NCI-H2107 (cell line): ENCODE measurements around the gene MAN2C1.
A peak's percentile ranks its signal among the peaks of the same experiment; 100 is the strongest.
"Not testable (repeated sequence)": the region's sequence is repeated elsewhere in the genome, so short reads cannot be mapped to it uniquely, and the experiment has no call there.

Experiments
- DNase-seq: peaks from one replicate; lab custom pipeline; 2025; lab: John Stamatoyannopoulos, UW

The MAN2C1 gene

DNA sequence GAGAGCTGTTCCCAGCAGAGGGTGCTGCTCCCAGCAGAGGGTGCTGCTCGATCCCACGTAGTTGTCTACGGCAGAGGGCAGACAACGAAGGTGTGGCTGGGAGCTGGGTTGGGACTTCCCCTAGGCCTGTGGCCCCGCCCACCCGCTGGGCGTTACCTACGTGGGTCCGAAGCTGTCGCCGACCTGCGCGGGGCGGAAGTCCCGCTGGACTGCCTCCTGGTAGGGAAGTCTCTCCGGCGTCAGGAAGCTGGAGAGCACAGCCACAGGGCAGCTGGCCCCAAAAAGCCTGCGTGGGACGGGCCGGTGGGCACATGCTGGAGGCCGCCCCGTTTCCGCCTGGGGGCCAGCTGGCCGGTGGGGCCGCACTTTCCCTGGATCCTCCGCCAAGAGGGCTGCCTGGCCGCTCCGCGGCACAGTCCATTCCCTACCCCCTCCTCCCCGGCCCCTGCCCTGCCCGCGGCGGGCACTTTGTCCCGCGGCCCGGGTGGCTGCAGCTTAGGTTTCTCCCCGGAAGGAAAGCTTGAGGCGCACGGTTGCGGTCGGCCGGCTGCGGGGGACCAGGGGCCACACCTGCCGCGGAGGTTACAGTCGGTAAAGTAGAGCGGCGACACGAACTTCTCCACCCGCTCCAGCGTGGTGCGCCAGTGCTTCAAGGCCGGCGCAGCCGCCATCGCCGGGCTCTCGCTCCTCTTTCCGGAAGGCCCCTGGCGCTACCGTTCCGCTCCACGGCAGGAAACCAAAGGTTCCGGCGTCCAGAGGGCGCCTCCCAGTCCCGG lies at the start of gene MAN2C1:
Gene MAN2C1, minus strand, starts transcription at position 695 of the 776 bp plus-strand sequence. Its CDS starts 24 bp downstream, at position 671.
- peak; percentile 73 for DNase-seq

DNA sequence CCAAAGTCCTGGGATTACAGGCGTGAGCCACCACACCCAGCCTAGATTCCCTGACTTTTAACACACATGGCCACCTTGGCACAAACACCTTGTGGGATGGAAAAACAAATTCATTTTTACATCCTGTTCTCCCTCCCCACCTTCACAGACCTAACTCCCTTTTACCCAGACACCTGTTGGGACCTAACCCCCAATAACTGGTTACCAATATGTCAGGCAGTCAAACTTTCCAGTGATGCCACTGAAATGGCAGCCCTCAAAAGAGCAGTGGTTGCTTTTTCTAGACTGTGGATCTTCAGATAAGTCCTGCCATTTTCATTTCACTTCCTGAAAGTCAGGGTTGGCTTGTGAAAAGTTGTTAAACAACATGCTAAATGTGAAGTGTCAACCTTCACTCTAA lies 48.2 kb upstream of the MAN2C1 start:
- DNase-seq, result no peak

DNA sequence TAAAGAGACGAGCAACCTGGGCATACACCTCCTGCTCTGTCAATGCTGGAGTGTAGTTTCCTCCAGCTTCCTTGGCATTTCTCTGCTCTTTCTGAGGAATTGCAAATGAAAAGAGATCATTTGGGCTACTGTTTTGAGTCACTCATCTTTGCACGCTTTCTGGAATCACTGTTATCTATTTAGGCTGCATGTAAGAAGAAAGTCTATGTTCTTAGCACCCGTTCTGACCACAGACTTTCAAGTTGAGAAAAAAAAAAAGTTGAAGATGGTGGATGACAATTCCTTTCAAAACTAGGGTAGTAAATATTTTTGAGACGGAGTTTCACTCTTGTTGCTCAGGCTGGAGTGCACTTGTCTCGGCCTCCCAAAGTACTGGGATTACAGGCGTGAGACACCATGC lies 41.8 kb upstream of the MAN2C1 start:
- DNase-seq, result no peak

DNA sequence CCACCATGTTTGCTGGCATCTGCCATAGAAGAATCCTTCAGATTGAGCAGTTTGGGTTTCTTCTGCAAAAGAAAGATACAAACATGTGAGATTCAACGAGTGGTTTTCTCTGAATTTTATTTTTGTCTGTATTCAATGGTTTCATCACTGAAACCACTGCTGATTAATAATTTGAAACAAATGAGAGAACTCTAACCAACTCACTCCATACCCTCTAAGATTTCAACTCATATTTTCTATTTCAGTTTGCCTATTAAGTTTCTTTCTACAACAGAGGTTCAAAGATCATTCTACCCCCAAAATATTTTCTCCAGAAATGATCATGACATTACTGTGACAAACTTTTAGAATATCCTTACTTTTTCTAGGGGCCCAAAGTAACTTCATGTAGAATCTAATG lies 38.7 kb upstream of the MAN2C1 start:
- DNase-seq, result no peak

DNA sequence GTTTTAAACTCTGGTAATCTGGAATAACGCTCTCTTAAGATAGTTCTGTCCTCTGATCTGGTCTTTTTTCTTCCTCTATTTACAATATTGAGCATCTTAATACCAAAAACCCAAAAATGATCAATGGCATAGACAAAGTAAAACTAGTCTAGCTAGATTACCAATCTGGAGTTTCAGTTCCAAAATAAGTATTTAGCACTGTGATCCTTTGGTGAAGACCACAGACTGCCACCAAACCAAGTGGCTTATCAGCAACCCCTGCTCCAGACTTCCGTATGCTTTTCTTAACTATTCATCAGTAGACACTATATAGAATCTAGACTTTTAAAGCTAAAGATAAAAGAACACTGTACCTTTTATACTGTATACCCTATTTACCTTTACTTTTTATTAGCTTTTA lies 35.5 kb upstream of the MAN2C1 start:
- DNase-seq, result no peak

DNA sequence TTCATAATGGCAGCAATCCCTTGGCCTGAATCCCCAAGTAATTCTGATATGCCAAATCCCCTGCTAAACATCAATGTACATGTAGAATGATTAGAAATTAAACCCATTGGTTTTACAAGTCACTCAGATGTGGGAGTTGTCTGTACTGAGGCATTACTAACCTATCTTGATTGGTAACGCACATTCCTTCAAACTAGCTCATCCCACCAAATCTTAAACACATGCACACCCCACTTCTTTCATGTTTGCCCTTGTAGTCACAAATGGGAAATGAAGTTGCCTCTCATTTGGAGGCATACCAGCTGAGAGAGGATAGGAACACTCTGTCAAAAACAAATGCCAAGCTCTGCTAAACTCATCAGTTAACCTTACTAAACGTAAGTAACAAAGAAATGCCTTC lies 29.1 kb upstream of the MAN2C1 start:
- DNase-seq, result no peak

DNA sequence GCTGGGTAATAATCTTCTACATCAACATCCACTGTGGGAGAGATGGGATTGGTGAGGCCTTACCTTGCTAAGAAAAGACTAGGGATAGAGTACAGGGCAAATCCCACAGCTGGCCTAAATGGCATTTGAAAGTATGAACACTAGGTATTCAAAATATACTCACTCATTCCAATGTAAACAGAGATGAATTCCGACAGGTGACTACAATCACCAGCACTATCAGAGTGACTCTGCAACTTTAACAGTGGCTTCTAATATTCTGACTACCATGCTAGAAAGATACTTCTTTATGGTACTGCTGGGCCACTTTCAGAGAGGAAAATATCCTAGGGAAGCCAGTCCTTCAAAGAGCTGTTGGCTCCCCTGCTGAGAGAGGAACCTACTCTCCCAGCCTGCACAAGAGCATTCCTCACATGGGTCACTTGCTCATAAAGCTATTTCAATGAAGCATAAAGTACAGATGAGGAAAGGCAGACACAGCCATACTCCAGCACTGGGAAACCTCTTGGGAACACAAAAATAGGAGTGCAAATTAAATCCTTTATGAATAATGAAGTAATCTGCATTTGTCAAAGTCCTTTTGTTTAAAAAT lies 21.5 kb upstream of the MAN2C1 start:
- DNase-seq, result no peak

DNA sequence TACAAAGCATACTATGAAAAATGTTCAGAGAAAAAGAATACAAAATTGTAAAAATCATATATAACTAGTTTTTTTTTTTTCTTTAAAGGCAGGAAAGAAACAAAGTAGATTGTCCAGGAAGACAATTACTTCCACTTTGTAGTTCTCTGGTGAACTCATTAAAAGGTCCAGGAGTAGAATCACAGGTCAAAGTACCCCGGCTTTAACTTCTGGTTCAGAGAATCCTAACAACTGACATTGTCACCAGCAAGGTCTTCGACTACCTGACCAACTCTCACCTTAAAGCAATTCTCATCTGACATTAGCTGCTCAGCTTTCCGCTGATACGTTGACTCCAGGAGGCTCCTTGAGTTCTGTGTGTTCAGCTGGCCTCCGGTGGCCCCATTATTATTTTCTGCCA lies 15.6 kb upstream of the MAN2C1 start:
- DNase-seq, result not testable (repeated sequence)

DNA sequence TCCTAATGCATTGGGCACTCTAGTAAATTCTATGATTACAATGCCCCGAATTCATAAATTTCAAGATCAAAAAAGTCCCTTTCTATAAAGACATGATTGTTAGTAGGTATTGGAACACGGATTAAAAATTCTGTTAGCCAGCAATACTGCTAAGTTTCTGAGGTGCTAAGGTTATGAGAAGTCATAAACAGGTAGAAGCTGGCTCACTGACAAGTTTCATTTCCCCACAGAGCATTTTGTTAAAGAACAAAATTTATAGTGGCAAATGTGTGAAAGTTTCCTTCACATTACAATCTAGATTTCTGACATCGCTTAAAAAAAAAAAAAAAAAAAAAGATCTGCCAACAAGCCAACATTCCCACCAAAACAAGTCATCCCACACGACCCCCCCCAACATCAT lies 12.4 kb upstream of the MAN2C1 start:
- no peak for DNase-seq

DNA sequence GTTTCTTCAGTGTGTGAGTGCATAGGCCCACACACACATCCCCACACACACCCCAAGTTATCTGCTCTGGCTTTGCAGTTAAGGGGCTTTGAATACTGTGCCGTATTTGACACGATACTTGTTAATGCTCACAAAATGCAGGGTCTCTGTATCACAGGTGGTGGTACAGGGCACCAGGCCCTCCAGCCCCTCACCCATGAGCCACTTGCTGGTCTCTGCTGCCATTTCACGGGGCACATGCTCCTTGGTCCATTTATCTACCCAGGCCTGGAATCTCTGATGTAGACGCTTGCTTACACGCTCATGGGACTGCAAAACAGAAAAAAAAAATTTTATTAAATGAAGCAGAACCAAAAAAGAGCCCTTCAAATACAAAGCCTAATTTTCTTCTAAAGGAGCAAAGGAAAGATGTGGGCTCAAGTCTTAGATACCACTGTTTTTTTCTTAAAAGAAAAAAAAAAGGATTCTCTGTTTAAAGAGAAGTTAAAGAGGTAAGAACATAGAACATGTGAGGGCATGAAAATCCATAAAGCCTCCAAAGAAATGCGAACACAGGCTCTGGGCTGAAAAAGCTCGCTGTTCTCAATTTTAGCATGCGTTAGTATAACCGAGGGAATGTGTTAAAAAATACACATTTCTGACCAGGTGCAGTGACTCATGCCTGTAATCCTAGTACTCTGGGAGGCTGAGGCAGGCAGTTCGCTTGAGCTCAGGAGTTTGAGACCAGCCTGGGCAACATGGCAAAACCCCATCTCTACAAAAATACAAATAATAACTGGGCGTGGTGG lies 3.7 kb upstream of the MAN2C1 start:
- DNase-seq, result no peak

DNA sequence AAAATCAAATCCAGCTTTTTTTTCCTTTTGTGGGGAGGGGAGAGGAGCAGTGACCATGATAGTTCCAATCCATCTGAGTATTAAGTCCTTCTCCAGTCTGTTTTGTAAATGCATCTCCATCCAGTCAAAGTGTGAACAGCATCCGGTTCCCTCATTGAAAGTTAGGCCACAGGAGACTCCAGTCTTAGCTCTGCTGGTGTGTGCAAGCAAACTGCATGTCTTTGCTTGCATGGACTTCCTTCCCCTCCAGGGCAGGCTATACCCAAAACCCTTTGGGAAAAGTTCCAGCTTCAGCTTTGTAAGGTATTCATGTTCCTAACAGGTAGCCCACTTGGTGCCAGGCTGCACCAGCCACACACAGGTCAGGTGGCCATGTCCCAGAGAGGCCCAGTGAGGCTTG lies 3.1 kb upstream of the MAN2C1 start:
- DNase-seq, result no peak

DNA sequence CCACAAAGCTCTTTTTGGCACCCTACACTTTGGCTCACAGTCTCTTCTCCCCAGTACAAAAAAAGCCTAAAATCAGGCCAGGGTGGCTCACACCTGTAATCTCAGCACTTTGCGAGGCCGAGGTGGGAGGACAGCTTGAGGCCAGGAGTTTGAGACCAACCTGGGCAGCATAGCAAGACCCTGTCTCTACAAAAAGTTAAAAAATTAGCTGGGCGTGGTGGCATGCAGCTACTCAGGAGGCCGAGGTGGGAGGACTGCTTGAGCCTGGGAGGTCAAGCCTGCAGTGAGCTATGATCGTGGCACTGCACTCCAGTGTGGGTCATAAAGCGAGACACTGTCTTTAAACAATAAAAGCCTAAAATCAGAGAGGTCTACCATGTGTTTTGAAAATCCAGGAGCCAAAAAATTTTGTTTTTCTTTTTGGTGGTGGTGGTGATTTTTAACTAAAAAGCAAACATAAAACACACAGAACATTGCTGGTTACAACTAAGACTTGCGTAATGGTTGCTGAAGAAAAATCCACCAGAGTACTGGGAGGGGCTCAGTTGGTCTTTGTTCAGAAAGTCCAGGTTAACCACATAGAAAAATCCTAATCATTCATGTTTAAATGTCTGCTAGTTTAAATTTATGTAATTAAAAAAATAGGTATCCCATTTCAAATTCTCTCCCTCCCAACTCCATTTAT lies 1.6 kb upstream of the MAN2C1 start:
- no peak for DNase-seq

DNA sequence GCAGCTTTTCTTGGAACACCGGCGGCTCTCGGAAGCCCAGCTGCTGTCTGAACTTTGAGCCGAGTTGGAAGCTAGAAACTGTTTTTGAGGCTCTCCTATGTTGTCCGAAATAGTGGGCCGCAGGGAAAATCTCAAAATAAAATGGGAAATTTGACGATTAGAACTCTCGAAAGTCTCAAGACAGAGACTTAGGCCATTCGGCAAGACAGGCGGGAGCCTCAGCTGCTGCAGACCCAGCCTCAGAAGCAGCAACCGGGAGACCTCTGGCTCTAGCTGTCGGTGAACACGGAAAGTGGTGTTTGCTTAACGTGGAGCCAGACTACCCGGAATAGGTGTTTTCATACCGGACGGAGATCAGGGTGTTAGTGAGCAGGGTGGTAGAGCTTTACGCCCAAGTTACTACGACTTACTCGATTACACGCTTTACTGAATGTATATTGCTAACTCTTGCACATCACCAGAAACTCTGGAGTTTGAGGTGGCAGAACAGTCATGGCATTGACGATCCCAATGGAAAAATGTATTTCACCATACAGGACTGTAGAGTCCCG lies 357 bp upstream of the MAN2C1 start:
- no peak for DNase-seq

DNA sequence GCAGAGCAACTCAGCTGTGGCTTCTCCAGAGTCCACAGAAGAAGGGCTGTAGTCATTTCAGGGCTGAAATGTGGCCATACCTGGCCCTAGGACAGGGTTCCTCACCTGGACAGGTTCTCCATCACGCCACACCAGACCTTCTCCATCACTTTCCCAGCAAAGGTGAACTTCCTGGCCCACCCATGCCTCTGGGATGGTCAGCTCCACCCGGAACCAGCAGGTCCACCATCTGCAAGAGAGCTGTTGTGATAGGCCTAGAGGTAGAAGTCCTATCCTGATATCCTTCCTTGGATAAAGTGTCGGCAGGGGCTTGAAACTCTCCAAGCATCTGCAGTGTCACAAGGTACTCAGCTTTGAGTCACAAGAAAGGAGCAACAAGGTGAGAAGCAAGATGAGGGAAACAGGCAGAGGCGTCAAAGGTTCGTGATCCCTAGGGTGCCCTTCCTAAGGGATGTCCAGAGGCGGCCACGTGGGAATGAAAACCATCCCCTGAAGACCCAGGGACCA lies 948 bp downstream of the MAN2C1 start:
- no peak for DNase-seq

DNA sequence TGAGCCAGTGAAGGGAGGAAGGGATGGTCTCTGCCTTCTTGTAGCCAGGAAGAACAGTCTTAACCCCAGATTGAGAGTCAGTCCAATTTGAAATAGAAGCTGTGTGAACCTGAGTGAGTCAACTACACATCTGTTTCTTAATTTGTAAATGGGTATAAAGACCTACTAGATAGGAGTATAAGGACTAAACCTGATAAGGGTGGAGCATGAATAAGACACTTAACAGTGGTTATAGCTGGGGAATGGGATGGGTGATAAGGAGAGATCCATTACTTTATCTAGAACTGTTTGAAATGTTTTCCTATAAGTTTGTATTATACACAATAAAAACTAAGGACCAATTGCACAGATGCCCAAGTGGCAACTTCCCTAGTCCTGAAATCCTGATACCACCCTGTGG lies 1.4 kb downstream of the MAN2C1 start:
- no peak for DNase-seq

DNA sequence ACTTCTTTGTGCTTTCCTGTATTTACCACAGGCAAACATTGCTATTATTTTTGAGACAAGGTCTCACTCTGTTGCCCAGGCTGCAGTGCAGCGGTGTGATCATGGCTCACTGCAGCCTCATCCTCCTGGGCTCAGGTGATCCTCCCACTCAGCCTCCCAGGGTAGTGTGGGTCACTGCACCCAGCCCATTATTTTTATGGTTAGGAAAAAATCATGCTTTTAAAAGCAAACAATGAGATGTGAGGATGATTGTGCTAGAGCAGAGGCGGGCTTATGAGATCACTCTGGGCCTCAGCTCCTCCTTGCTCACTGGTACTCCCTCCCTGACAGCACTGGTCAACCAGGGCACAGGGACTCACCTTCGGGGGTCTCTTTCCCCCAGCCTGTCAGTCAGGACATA lies 2.2 kb downstream of the MAN2C1 start:
- DNase-seq, result no peak

DNA sequence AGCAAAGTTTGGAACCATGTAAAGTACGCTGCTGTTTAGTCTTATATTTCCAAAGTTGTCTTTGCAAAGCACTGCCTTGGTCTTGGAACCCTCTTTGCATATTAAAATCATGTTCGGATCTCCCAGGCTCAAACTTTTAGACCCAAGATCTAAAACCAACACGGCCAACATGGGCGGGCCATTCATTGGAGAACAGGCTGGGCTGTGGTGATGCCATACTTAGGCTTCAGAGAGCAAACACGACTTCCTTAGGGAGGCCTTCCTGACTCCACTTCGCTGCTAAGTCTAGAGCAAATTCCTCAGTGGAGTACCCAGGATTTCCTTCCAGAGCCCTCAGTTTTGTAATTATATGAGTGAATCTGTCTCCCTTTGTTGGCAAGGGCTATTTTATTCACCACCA lies 3.5 kb downstream of the MAN2C1 start:
- DNase-seq, result no peak

DNA sequence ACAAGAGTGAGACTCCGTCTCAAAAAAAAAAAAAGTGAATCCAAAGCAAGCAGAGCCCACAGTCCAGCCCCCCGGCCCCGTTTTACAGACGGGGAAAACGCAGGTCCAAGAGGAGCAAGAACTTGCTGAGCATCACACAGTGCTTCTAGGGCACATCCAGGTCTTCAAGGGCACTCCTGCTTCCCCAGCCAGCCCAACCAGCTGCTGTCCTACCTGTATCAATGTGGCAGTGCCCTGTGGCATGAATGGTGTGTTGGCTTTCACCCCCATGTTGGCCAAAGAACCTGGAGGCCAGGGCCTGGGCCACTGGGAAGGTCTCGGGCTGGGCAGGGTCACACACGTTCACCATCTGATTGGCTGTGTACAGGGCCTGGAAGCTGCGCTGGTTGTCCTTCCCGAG lies 4.6 kb downstream of the MAN2C1 start:
- DNase-seq, result no peak

DNA sequence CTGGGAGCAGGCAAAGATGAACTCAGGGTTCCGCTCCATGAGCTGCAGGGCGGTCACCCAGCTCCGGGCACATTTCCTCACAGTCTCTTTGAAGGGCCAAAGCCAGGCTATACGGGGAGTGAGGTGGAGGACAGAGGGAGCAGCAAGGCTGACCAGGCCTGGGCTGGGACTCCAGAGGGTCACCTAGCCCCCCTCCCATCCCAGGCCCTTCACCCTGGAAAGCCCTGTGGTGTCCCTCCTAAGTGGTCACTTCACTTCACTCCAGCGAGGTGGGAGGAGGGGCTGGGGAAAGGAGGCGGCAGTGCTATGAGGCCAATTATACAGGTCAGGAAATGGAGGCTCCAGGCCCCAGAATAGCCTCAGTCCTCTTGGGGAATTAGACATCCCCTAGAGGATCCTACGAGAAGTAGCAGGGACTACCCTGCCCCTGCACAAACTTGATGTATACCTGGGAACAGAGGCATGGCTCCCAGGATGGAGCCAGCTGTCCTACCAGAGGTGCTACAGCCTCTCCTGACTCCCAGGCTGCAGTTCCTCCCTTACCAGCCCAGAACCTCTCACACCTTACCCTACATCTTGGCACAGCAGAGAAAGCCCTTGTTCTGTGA lies 5.7 kb downstream of the MAN2C1 start:
- no peak for DNase-seq

DNA sequence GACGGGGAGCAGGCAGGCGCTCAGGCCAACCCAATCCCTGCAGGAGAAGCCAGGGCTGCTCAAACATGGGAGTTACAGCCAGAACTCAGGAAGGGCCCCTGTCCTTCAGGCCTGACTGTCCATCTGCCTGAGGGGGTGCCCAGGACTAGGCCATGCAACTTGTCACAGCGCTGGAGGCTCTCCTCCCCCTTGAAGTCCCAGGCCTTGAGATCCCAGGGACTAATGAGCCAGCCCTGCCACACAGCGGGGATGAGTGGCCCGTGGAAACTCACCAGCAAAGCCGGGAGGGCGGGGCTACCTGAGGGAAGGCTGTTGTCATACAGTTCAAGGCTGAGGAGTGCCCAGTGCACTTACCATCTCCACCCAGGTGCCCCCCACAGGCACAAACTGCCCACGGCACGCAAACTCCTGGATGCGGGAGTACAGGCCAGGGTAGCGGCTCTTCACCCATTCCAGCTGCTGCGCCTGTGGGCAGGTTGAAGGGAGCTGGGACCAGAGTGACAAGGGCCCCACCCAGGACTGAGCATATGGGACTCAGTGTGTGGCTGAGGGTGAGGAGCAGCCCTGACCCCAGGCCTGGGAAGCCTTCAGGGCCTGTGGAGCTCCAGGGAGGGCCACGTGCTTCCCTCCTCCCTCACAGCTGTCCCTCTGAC lies 6.3 kb downstream of the MAN2C1 start:
- no peak for DNase-seq

DNA sequence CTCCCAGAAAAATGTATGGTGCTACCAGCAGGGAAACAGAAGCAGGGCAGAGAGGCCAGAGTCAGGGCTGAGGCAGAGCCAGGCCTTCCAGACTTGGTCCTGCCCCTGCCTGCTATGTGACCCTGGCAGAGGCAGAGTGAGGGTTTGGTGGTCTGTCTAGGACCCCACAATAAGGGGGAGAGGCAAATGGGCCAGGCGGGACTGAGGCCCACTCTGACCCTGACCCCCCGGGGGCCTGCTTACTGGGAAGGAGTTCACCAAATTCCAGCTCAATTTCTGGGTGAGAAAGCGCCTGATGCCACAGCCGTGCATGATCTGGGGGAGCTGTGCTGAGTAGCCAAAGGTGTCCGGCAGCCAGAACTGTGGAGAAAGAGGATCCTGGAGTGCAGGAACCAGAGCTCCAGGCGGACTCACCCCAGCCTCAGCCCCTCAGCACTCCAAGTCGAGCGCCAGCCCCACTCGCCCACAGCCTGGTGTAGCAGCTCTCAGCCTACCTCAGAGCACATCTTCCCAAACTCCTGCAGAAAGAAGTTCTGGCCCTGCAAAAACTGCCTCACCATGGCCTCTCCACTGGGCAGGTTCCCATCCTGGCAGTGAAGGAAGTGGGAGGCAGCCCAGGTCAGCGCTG lies 6.9 kb downstream of the MAN2C1 start:
- DNase-seq, result no peak
